Measurements from ENCODE around the gene HYAL3.
A peak's percentile ranks its signal among the peaks of the same experiment; 100 is the strongest.

The HYAL3 gene, protein sequence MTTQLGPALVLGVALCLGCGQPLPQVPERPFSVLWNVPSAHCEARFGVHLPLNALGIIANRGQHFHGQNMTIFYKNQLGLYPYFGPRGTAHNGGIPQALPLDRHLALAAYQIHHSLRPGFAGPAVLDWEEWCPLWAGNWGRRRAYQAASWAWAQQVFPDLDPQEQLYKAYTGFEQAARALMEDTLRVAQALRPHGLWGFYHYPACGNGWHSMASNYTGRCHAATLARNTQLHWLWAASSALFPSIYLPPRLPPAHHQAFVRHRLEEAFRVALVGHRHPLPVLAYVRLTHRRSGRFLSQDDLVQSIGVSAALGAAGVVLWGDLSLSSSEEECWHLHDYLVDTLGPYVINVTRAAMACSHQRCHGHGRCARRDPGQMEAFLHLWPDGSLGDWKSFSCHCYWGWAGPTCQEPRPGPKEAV

GRCh38 chr3:50298836-50299637 lies at the start of gene HYAL3, which contains the start of gene NAA80:
Gene HYAL3 (minus strand): TSS chr3:50299405. CDS start chr3:50295602, 3,803 bp downstream.
Gene NAA80 (minus strand): TSS chr3:50299405. CDS start chr3:50297463, 1,942 bp downstream.
- DNase-seq, result peak; percentile 99 to 100

GRCh38 chr3:50347187-50347813 lies 48.1 kb upstream of the HYAL3 start:
- peak; percentile 76 to 77 for DNase-seq

DNA sequence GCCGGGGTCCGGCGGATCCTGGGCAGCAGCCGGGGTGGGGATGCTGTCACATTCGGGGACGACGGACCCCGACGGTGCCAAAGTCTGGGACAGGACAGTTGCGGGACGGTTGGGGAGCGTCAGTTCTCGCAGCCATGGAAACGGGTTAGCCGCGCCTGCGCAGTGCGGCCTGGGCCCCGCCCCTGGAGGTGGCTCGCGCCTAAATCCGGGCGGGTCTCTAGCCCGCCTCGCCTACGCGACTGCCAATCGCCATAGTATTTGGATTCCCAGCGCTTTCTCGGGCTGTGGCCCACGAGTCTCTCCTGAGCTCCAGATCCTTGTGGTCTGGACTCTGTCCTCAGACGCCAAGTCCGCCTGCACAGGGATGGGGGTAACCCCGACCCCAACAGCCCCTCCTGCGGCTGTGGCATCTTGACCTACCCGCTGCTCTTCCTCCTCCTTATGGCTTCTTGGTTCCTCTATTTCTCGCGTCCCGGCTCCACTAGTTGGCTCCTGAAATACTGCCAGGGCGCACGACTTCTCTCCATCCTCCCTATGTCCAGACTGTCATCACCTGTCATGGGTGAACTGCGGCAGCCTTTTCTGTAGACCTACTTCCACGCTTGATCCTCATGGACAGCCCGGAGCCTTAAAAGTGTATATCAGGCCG lies 46.5 kb upstream of the HYAL3 start, which contains the start of gene ZMYND10:
Gene ZMYND10 (minus strand): TSS at position 147 of the 649 bp plus-strand sequence. CDS start 153 bp downstream, outside the sequence.
- peak; percentile 76 to 87 for DNase-seq

DNA sequence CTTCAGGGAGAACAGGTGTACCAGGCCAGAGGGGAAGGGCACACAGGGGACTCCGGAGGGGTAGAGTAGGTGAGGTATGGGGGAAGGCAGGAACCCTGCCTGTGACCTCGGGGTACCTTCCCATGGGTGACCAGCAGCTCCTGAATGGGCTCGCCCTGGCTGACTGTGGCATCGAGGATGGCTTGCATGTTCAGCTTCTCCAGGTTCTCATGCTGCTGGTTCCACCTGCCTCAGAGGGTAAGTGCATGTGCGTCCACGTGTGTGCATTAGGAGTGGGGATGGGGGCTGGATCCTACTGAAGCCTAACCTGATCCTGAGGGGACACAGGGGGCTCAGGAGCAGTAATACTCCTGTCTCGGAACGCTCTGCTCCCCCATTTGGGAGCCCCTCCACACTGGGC lies 45.8 kb upstream of the HYAL3 start:
- DNase-seq, result no peak

GRCh38 chr3:50342813-50343633 lies 43.8 kb upstream of the HYAL3 start:
- DNase-seq, result no peak

- no peak for DNase-seq
Observed at GRCh38 chr3:50341996-50342650, 42.9 kb upstream of the HYAL3 start.

- no peak for DNase-seq
Observed at GRCh38 chr3:50341537-50341936, 42.3 kb upstream of the HYAL3 start.

DNA sequence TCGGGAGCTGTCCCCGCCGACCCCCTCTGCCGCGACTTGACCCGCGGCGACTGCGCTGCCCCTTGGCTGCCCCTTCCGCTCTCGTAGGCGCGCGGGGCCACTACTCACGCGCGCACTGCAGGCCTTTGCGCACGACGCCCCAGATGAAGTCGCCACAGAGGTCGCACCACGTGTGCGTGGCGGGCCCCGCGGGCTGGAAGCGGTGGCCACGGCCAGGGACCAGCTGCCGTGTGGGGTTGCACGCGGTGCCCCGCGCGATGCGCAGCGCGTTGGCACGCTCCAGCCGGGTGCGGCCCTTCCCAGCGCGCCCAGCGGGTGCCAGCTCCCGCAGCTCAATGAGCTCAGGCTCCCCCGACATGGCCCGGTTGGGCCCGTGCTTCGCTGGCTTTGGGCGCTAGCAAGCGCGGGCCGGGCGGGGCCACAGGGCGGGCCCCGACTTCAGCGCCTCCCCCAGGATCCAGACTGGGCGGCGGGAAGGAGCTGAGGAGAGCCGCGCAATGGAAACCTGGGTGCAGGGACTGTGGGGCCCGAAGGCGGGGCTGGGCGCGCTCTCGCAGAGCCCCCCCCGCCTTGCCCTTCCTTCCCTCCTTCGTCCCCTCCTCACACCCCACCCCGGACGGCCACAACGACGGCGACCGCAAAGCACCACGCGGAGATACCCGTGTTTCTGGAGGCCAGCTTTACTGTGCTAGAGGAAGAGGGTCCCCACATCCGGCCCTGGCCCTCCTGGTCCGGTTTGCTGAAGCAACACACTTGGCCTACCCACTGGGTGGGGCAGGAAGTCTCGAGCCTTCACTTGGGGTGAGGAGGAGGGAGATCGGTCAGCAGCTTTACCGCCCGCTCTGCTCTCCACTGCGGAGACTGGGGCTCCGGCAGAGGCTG lies 41.5 kb upstream of the HYAL3 start, which contains the start of gene RASSF1:
Gene RASSF1 (minus strand): TSS at position 389 of the 882 bp plus-strand sequence. CDS start 31 bp downstream, at position 358.
- peak; percentile 69 to 84 for DNase-seq

GRCh38 chr3:50340147-50340447 lies 40.9 kb upstream of the HYAL3 start:
- no peak for DNase-seq

GRCh38 chr3:50339485-50340146 lies 40.4 kb upstream of the HYAL3 start:
- DNase-seq, result no peak

DNA sequence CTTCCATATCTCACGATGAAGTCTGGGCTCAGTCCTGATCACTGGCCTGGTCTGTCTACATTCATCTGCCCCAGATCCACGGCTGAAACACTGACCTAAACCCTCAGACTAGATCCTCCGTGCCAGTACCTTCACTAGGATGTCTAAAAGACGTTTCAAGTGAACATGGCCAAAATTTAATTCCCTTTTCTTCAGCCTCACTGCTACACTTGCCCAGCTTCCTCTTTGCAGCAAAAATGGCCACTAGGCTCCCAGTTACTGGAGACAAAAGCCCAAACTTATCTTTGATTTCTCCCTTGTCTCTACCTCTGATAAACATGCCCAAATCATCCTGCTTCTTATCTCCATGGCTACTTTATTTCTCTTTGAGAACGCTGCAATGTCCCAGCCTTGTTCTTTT lies 39.8 kb upstream of the HYAL3 start:
- no peak for DNase-seq

- peak; percentile 97 to 98 for DNase-seq
Observed at GRCh38 chr3:50337175-50337861, 38.1 kb upstream of the HYAL3 start.

GRCh38 chr3:50336452-50337174 lies 37.4 kb upstream of the HYAL3 start:
- DNase-seq, result no peak

- DNase-seq, result no peak
Observed at GRCh38 chr3:50334339-50335075, 35.3 kb upstream of the HYAL3 start.

DNA sequence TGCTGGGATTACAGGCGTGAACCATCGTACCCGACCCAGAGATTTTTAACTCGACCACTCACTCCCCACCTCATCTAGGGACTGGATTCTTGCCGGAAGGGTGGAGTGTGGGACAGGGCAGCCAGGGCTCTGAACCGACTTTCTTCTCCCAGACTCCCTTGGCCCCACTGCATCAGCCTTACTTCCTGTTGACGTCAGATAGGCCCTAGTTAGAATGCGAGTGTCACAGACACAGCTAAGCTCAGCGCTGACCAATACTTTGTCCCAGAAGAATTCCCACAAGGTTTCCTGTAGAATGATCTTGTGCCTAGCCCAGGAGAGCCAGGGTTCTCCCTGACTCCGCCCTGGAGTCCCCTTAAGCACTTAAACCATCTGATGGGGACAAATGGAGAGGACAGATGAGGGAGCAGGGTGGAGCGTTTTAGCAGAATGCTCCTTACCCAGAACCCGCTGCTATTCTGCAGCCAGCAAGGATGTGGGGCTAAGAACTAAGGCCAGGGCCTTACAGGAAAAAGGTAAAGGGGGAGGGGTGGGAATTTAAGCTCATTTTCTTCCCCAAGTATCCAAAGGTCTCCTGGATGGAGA lies 34.6 kb upstream of the HYAL3 start:
- DNase-seq, result no peak

- DNase-seq, result no peak
Observed at GRCh38 chr3:50331364-50331907, 32.2 kb upstream of the HYAL3 start.

- DNase-seq, result no peak
Observed at GRCh38 chr3:50330330-50330729, 31.1 kb upstream of the HYAL3 start.

All from stimulated activated CD4-positive, alpha-beta T cell treated with anti-CD3 and anti-CD28 coated beads, Interleukin-2, amount 100 ng/mL, for 24 hours (primary cell).